Rectal smooth muscle tissue (tissue), 1 donor: Measurements from ENCODE around the gene ZNF277.

Experiments
- H3K27ac ChIP-seq: one replicate; pipeline ENCODE4 v1.7.0; 2013; ENCODE audit warnings: low read depth, low read length, inconsistent platforms
- H3K27me3 ChIP-seq: one replicate; pipeline ENCODE4 v1.7.0; 2013; ENCODE audit warnings: low read length; ENCODE audit not compliant: control insufficient read depth, insufficient read depth
- H3K36me3 ChIP-seq: one replicate; pipeline ENCODE4 v1.7.0; 2013; ENCODE audit warnings: low read length; ENCODE audit not compliant: control insufficient read depth, insufficient read depth
- H3K4me1 ChIP-seq: one replicate; pipeline ENCODE4 v1.7.0; 2013; ENCODE audit warnings: low read length; ENCODE audit not compliant: control insufficient read depth, insufficient read depth
- H3K4me3 ChIP-seq: one replicate; pipeline ENCODE4 v1.7.0; 2013; ENCODE audit warnings: low read length
- H3K9ac ChIP-seq: one replicate; pipeline ENCODE4 v1.7.0; 2013; ENCODE audit warnings: low read length

ZNF277 gene

GRCh38 chr7:112252141-112252540, 45.6 kb downstream of the ZNF277 start:
- no peak overlapping the region for H3K9ac ChIP-seq
- H3K27ac ChIP-seq: no peak overlapping the region
- H3K36me3 ChIP-seq: no peaks in the 10 kb centered on the region
- no peaks in the 10 kb centered on the region for H3K27me3 ChIP-seq
- H3K4me3 ChIP-seq: no peak overlapping the region
- H3K4me1 ChIP-seq: no peaks in the 10 kb centered on the region

GRCh38 chr7:112252691-112253090, 46.2 kb downstream of the ZNF277 start:
- Histone ChIP-seq H3K4me3 (no peak overlapping the region), H3K27me3 (no peaks in the 10 kb centered on the region), H3K36me3 (no peaks in the 10 kb centered on the region), H3K4me1 (no peaks in the 10 kb centered on the region), H3K9ac (no peak overlapping the region), H3K27ac (no peak overlapping the region)

GRCh38 chr7:112254156-112254555, 47.7 kb downstream of the ZNF277 start:
- no peaks in the 10 kb centered on the region for H3K4me1 ChIP-seq
- no peak overlapping the region for H3K27ac ChIP-seq
- no peaks in the 10 kb centered on the region for H3K36me3 ChIP-seq
- no peak overlapping the region for H3K9ac ChIP-seq
- no peaks in the 10 kb centered on the region for H3K27me3 ChIP-seq
- no peak overlapping the region for H3K4me3 ChIP-seq

GRCh38 chr7:112254709-112255387, 48.4 kb downstream of the ZNF277 start:
- Histone ChIP-seq H3K27ac (no peak overlapping the region), H3K27me3 (no peaks in the 10 kb centered on the region), H3K4me3 (no peak overlapping the region), H3K36me3 (no peaks in the 10 kb centered on the region), H3K9ac (no peak overlapping the region), H3K4me1 (no peaks in the 10 kb centered on the region)

- Histone ChIP-seq H3K9ac (no peak overlapping the region), H3K36me3 (no peaks in the 10 kb centered on the region), H3K4me1 (no peaks in the 10 kb centered on the region), H3K27ac (no peak overlapping the region), H3K4me3 (no peak overlapping the region), H3K27me3 (no peaks in the 10 kb centered on the region)
These were observed 48.9 kb downstream of the ZNF277 start for GRCh38 chr7:112255388-112255720.

GRCh38 chr7:112257073-112257472, 50.6 kb downstream of the ZNF277 start:
- Histone ChIP-seq H3K4me3 (no peak overlapping the region), H3K27ac (no peak overlapping the region), H3K9ac (no peak overlapping the region), H3K4me1 (no peaks in the 10 kb centered on the region), H3K36me3 (no peaks in the 10 kb centered on the region), H3K27me3 (no peaks in the 10 kb centered on the region)

GRCh38 chr7:112260911-112261310, 54.4 kb downstream of the ZNF277 start:
- H3K27ac ChIP-seq: no peak overlapping the region
- no peaks in the 10 kb centered on the region for H3K27me3 ChIP-seq
- peaks cover 4% of the 10 kb centered on the region for H3K4me1 ChIP-seq
- no peak overlapping the region for H3K9ac ChIP-seq
- H3K4me3 ChIP-seq: no peak overlapping the region
- no peaks in the 10 kb centered on the region for H3K36me3 ChIP-seq

GRCh38 chr7:112262036-112262435, 55.5 kb downstream of the ZNF277 start:
- Histone ChIP-seq H3K4me1 (peaks cover 4% of the 10 kb centered on the region), H3K36me3 (no peaks in the 10 kb centered on the region), H3K4me3 (no peak overlapping the region), H3K27me3 (no peaks in the 10 kb centered on the region), H3K9ac (no peak overlapping the region), H3K27ac (no peak overlapping the region)

GRCh38 chr7:112262855-112263487, 56.5 kb downstream of the ZNF277 start:
- H3K9ac ChIP-seq: no peak overlapping the region
- peak overlapping the region; percentile 12 for H3K4me3 ChIP-seq
- no peak overlapping the region for H3K27ac ChIP-seq
- H3K4me1 ChIP-seq: peaks cover 4% of the 10 kb centered on the region
- H3K27me3 ChIP-seq: no peaks in the 10 kb centered on the region
- H3K36me3 ChIP-seq: no peaks in the 10 kb centered on the region

- peaks cover 4% of the 10 kb centered on the region for H3K4me1 ChIP-seq
- no peaks in the 10 kb centered on the region for H3K27me3 ChIP-seq
- H3K4me3 ChIP-seq: no peak overlapping the region
- no peaks in the 10 kb centered on the region for H3K36me3 ChIP-seq
- H3K27ac ChIP-seq: no peak overlapping the region
- no peak overlapping the region for H3K9ac ChIP-seq
These were observed 57.0 kb downstream of the ZNF277 start for GRCh38 chr7:112263519-112263918.

GRCh38 chr7:112266141-112266540, 59.6 kb downstream of the ZNF277 start:
- Histone ChIP-seq H3K4me3 (no peak overlapping the region), H3K27ac (no peak overlapping the region), H3K4me1 (peaks cover 4% of the 10 kb centered on the region), H3K9ac (no peak overlapping the region), H3K27me3 (no peaks in the 10 kb centered on the region), H3K36me3 (no peaks in the 10 kb centered on the region)

- no peak overlapping the region for H3K9ac ChIP-seq
- H3K4me1 ChIP-seq: peaks cover 4% of the 10 kb centered on the region
- no peak overlapping the region for H3K27ac ChIP-seq
- H3K4me3 ChIP-seq: no peak overlapping the region
- no peaks in the 10 kb centered on the region for H3K27me3 ChIP-seq
- no peaks in the 10 kb centered on the region for H3K36me3 ChIP-seq
These were observed 60.2 kb downstream of the ZNF277 start for GRCh38 chr7:112266595-112267270.
